HepG2 (cell line): ENCODE data around the gene CNR2. TPM values are rescaled to one million over a fixed set of nuclear protein-coding genes. Genes with fewer than 3 reads are reported as not detected.

Experiments used
- DNMT1 ChIP-seq: sonication (generic); formaldehyde crosslinking; IDR thresholded peaks from 2 replicates; pipeline ENCODE4 v1.5.1; 2020; ENCODE audit warnings: mild to moderate bottlenecking, missing genetic modification reagents
- PAF1 ChIP-seq: IDR thresholded peaks from 2 replicates; pipeline ENCODE4 v1.6.1; 2016; ENCODE audit warnings: missing genetic modification reagents, missing compliant biosample characterization
- RBAK ChIP-seq: sonication (generic); formaldehyde crosslinking; IDR thresholded peaks from 2 replicates; pipeline ENCODE4 v1.5.1; 2020; ENCODE audit warnings: mild to moderate bottlenecking, missing genetic modification reagents
- SUZ12 ChIP-seq: fragments of 150-350 bp; IDR thresholded peaks from 2 replicates; pipeline ENCODE4 v1.6.1; 2014; ENCODE audit warnings: low read depth, low read length
- TCF7 ChIP-seq: sonication (generic); IDR thresholded peaks from 2 replicates; pipeline ENCODE4 v1.6.1; 2016; ENCODE audit warnings: antibody characterized with exemption, low read depth
- ZEB1 ChIP-seq: IDR thresholded peaks from 2 replicates; pipeline ENCODE4 v1.6.1; 2012; ENCODE audit warnings: mild to moderate bottlenecking, low read depth, inconsistent platforms; ENCODE audit not compliant: insufficient replicate concordance
- ZFP41 ChIP-seq: sonication (generic); formaldehyde crosslinking; IDR thresholded peaks from 2 replicates; pipeline ENCODE4 v1.4.0; 2020; ENCODE audit warnings: mild to moderate bottlenecking, missing genetic modification reagents, borderline replicate concordance
- ZNF124 ChIP-seq: sonication (generic); formaldehyde crosslinking; IDR thresholded peaks from 2 replicates; pipeline ENCODE4 v1.4.0; 2020; ENCODE audit warnings: missing genetic modification reagents
- ZNF496 ChIP-seq: sonication (generic); formaldehyde crosslinking; IDR thresholded peaks from 2 replicates; pipeline ENCODE4 v1.8.1; 2023; ENCODE audit warnings: mild to moderate bottlenecking, moderate library complexity, missing genetic modification reagents; ENCODE audit not compliant: insufficient replicate concordance
- ZNF75D ChIP-seq: sonication (generic); formaldehyde crosslinking; IDR thresholded peaks from 2 replicates; pipeline ENCODE4 v1.8.1; 2023; ENCODE audit warnings: missing genetic modification reagents, mild to moderate bottlenecking, borderline replicate concordance
- polyA plus RNA-seq, 8 experiments: library from polyadenylated mRNA; depleted of rRNA in 3 of 8; stranded (reverse) in 7 of 8; unstranded in 1 of 8; fragments of >200 nt; fragmentation: Illumina TruSeq in 4 of 8; extraction: Trizol in 4 of 8; gene quantifications; 2 replicates each; pipeline versions ENCODE4 v1.2.1 to v1.2.3, GENCODE V29; 2011 to 2016; ENCODE audit warnings: low read depth in 4 of 8, missing spikeins in 1 of 8, mixed read lengths in 1 of 8; ENCODE audit not compliant: insufficient read depth in 1 of 8
- total RNA-seq, 5 experiments: library from RNA; depleted of rRNA; stranded (reverse); fragments of >200 nt; fragmentation: Illumina TruSeq; extraction: Trizol; gene quantifications; 2 replicates each; pipeline ENCODE4 v1.2.3, GENCODE V29; 2016; ENCODE audit warnings: low read depth in 1 of 5
- TF ChIP-seq, protein P1 (sequence below): IDR thresholded peaks from 2 replicates; pipeline ENCODE4 v1.6.1; 2016; ENCODE audit warnings: control low read depth
- TF ChIP-seq, protein P2 (sequence below): sonication (generic); formaldehyde crosslinking; IDR thresholded peaks from 2 replicates; pipeline ENCODE4 v1.5.1; 2020; ENCODE audit warnings: mild to moderate bottlenecking, missing genetic modification reagents, borderline replicate concordance
- TF ChIP-seq, protein P3 (sequence below): sonication (generic); formaldehyde crosslinking; IDR thresholded peaks from 2 replicates; pipeline ENCODE4 v1.8.1; 2023; ENCODE audit warnings: missing genetic modification reagents, mild to moderate bottlenecking, borderline replicate concordance
- TF ChIP-seq, protein P4 (sequence below): sonication (generic); formaldehyde crosslinking; IDR thresholded peaks from 2 replicates; pipeline ENCODE4 v1.4.0; 2020; ENCODE audit warnings: missing genetic modification reagents
- TF ChIP-seq, protein P5 (sequence below): sonication (generic); formaldehyde crosslinking; IDR thresholded peaks from 2 replicates; pipeline ENCODE4 v1.4.0; 2020; ENCODE audit warnings: missing genetic modification reagents
- TF ChIP-seq, protein P6 (sequence below): sonication (generic); formaldehyde crosslinking; IDR thresholded peaks from 2 replicates; pipeline ENCODE4 v1.5.1; 2020; ENCODE audit warnings: missing genetic modification reagents, mild to moderate bottlenecking, borderline replicate concordance

The CNR2 gene
- total and polyA plus RNA-seq, 2 of the 13 experiments (the other 11 are each of a cell fraction or from before 2014, with no cell fraction given): not detected

DNA sequence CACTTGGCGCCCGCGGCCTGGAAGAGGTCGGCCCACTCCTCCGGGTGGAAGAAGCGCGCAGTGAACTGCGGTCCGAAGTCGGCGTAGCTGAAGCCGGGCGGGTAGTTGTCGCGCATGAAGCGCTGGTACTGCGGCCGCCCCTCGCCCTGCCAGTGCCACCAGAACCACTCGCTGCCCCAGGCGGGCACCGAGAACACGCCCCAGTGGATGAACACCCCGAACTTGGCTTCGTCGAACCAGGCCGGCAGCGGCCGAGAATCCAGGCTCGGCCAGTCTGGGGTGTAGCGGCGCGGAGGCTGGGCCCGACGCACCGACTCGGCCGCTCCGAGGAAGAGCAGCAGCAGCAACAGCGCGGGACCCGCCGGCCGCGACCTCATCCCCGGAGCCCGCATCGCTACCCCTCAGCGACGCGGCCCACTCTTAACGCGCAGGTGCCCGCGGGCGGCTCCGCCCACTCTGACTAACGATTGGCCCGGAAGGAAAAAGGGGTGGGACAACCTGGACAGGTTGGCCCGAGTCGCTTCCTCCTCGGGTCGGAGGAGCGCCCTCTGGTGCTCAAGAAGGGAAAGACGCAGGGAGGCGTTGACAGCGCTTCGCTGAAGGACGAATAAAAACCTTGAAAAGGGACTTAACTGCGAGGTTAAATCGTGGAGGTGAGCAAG, 45.1 kb downstream of the CNR2 start, which contains the start of gene FUCA1 (continued):
- TF ChIP-seq, protein P1, sequence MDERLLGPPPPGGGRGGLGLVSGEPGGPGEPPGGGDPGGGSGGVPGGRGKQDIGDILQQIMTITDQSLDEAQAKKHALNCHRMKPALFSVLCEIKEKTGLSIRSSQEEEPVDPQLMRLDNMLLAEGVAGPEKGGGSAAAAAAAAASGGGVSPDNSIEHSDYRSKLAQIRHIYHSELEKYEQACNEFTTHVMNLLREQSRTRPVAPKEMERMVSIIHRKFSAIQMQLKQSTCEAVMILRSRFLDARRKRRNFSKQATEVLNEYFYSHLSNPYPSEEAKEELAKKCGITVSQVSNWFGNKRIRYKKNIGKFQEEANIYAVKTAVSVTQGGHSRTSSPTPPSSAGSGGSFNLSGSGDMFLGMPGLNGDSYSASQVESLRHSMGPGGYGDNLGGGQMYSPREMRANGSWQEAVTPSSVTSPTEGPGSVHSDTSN: no peak
- TF ChIP-seq ZNF496 (CRISPR knock-in tag) (no peak), DNMT1 (CRISPR knock-in tag) (peak; percentile 76; the same call in 1 of the 2 replicates), SUZ12 (no peak), RBAK (CRISPR knock-in tag) (no peak), PAF1 (CRISPR knock-in tag) (no peak), ZFP41 (0 out of 2 replicates have a peak, but pooled peaks have one; percentile 55), TCF7 (no peak), ZNF124 (peak; percentile 51; the same call in 1 of the 2 replicates), ZNF75D (CRISPR knock-in tag) (no peak), ZEB1 (peak; percentile 93)
- TF ChIP-seq, protein P2, sequence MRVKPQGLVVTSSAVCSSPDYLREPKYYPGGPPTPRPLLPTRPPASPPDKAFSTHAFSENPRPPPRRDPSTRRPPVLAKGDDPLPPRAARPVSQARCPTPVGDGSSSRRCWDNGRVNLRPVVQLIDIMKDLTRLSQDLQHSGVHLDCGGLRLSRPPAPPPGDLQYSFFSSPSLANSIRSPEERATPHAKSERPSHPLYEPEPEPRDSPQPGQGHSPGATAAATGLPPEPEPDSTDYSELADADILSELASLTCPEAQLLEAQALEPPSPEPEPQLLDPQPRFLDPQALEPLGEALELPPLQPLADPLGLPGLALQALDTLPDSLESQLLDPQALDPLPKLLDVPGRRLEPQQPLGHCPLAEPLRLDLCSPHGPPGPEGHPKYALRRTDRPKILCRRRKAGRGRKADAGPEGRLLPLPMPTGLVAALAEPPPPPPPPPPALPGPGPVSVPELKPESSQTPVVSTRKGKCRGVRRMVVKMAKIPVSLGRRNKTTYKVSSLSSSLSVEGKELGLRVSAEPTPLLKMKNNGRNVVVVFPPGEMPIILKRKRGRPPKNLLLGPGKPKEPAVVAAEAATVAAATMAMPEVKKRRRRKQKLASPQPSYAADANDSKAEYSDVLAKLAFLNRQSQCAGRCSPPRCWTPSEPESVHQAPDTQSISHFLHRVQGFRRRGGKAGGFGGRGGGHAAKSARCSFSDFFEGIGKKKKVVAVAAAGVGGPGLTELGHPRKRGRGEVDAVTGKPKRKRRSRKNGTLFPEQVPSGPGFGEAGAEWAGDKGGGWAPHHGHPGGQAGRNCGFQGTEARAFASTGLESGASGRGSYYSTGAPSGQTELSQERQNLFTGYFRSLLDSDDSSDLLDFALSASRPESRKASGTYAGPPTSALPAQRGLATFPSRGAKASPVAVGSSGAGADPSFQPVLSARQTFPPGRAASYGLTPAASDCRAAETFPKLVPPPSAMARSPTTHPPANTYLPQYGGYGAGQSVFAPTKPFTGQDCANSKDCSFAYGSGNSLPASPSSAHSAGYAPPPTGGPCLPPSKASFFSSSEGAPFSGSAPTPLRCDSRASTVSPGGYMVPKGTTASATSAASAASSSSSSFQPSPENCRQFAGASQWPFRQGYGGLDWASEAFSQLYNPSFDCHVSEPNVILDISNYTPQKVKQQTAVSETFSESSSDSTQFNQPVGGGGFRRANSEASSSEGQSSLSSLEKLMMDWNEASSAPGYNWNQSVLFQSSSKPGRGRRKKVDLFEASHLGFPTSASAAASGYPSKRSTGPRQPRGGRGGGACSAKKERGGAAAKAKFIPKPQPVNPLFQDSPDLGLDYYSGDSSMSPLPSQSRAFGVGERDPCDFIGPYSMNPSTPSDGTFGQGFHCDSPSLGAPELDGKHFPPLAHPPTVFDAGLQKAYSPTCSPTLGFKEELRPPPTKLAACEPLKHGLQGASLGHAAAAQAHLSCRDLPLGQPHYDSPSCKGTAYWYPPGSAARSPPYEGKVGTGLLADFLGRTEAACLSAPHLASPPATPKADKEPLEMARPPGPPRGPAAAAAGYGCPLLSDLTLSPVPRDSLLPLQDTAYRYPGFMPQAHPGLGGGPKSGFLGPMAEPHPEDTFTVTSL: no peak
- TF ChIP-seq, protein P3, sequence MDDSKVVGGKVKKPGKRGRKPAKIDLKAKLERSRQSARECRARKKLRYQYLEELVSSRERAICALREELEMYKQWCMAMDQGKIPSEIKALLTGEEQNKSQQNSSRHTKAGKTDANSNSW (CRISPR knock-in tag): no peak
- TF ChIP-seq, protein P4, sequence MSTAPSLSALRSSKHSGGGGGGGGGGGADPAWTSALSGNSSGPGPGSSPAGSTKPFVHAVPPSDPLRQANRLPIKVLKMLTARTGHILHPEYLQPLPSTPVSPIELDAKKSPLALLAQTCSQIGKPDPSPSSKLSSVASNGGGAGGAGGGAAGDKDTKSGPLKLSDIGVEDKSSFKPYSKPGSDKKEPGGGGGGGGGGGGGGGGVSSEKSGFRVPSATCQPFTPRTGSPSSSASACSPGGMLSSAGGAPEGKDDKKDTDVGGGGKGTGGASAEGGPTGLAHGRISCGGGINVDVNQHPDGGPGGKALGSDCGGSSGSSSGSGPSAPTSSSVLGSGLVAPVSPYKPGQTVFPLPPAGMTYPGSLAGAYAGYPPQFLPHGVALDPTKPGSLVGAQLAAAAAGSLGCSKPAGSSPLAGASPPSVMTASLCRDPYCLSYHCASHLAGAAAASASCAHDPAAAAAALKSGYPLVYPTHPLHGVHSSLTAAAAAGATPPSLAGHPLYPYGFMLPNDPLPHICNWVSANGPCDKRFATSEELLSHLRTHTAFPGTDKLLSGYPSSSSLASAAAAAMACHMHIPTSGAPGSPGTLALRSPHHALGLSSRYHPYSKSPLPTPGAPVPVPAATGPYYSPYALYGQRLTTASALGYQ (CRISPR knock-in tag): 0 out of 2 replicates have a peak, but pooled peaks have one; percentile 60
- TF ChIP-seq, protein P5, sequence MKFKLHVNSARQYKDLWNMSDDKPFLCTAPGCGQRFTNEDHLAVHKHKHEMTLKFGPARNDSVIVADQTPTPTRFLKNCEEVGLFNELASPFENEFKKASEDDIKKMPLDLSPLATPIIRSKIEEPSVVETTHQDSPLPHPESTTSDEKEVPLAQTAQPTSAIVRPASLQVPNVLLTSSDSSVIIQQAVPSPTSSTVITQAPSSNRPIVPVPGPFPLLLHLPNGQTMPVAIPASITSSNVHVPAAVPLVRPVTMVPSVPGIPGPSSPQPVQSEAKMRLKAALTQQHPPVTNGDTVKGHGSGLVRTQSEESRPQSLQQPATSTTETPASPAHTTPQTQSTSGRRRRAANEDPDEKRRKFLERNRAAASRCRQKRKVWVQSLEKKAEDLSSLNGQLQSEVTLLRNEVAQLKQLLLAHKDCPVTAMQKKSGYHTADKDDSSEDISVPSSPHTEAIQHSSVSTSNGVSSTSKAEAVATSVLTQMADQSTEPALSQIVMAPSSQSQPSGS (CRISPR knock-in tag): 0 out of 2 replicates have a peak, but pooled peaks have one; percentile 21
- TF ChIP-seq, protein P6, sequence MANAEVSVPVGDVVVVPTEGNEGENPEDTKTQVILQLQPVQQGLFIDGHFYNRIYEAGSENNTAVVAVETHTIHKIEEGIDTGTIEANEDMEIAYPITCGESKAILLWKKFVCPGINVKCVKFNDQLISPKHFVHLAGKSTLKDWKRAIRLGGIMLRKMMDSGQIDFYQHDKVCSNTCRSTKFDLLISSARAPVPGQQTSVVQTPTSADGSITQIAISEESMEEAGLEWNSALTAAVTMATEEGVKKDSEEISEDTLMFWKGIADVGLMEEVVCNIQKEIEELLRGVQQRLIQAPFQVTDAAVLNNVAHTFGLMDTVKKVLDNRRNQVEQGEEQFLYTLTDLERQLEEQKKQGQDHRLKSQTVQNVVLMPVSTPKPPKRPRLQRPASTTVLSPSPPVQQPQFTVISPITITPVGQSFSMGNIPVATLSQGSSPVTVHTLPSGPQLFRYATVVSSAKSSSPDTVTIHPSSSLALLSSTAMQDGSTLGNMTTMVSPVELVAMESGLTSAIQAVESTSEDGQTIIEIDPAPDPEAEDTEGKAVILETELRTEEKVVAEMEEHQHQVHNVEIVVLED: no peak; the same call in 1 of the 2 replicates
